K562 (cell line): ENCODE data around the gene NTRK2. TPM values are rescaled to one million over a fixed set of nuclear protein-coding genes. Genes with fewer than 3 reads are reported as not detected.

Source experiments
- ATAC-seq: fragments of 200-7000 bp; cut with Tn5 transposase; 3 replicates; pipeline ENCODE4 v1.9.1; 2020; ENCODE audit warnings: moderate library complexity
- BruUV-seq: library from RNA; stranded (reverse); fragments of 400-500 nt; replicated peaks from 2 replicates; lab custom pipeline; 2021; lab: Mats Ljungman, UMichigan
- CTCF ChIA-PET: fragments of 300-600 bp; formaldehyde crosslinking; extraction: SDS; loops from one replicate; lab custom pipeline; 2021; ENCODE audit warnings: low intra/inter-chr PET ratio; lab: Yijun Ruan, JAX
- POLR2A ChIA-PET: fragments of 300-600, 350-650 bp; sonication (Branson Sonifier 250); formaldehyde crosslinking; extraction: SDS; loops from one replicate; lab custom pipeline; 2021; ENCODE audit warnings: antibody characterized with exemption, inconsistent platforms; lab: Yijun Ruan, JAX
- DNase-seq, 4 experiments: peaks; one replicate each; pipeline versions ENCODE4 v3.0.0 to v3.0.0-alpha.2; 2011 to 2018; ENCODE audit warnings: low spot score in 3 of 4, mixed read lengths in 3 of 4; ENCODE audit errors: extremely low read depth in 1 of 4
- FAIRE-seq: peaks from 2 replicates; lab custom pipeline; 2011; peaks lifted over from hg19 to GRCh38; lab: Jason Lieb, UNC
- H2AFZ ChIP-seq: 2 replicates; pipeline ENCODE4 v1.6.0; 2011; ENCODE audit warnings: low read depth, low read length, control low read depth, inconsistent platforms
- H3K27ac ChIP-seq: fragments of 200-600 bp; 3 replicates; pipeline ENCODE4 v1.8.0; 2011; ENCODE audit warnings: low read depth, mild to moderate bottlenecking, control low read depth, inconsistent platforms, low read length, moderate library complexity, mixed read lengths; ENCODE audit errors: extremely low read depth
- H3K27me3 ChIP-seq, 2 experiments: fragments of 300-600 bp in 1 of 2; 2 replicates in 1 of 2; 3 replicates in 1 of 2; pipeline versions ENCODE4 v1.6.0 to v1.8.0; 2011; ENCODE audit warnings: inconsistent platforms in 2 of 2, low read length in 2 of 2, mild to moderate bottlenecking in 1 of 2, mixed read lengths in 1 of 2, moderate library complexity in 1 of 2; ENCODE audit not compliant: control insufficient read depth in 2 of 2, insufficient read depth in 2 of 2
- H3K36me3 ChIP-seq: fragments of 300-600 bp; 3 replicates; pipeline ENCODE4 v1.8.0; 2011; ENCODE audit warnings: mild to moderate bottlenecking, low read length, inconsistent platforms; ENCODE audit not compliant: control insufficient read depth, insufficient read depth
- H3K4me1 ChIP-seq, 2 experiments: fragments of 200-600 bp in 1 of 2; replicated peaks in 1 of 2; 2 replicates in 1 of 2; 3 replicates in 1 of 2; pipeline versions ENCODE4 v1.5.1 to v1.8.0; 2011; ENCODE audit warnings: inconsistent platforms in 2 of 2, low read length in 2 of 2, mild to moderate bottlenecking in 1 of 2, mixed read lengths in 1 of 2, moderate library complexity in 1 of 2; ENCODE audit not compliant: control insufficient read depth in 2 of 2, insufficient read depth in 2 of 2
- H3K4me2 ChIP-seq: 2 replicates; pipeline ENCODE4 v1.6.1; 2011; ENCODE audit warnings: low read length, control low read depth, inconsistent platforms, mixed read lengths; ENCODE audit not compliant: insufficient read depth
- H3K4me3 ChIP-seq: fragments of 200-600 bp; sonication (generic), shearing (Covaris generic); 2 replicates; pipeline ENCODE4 v1.5.1; 2016; ENCODE audit warnings: control low read depth, inconsistent platforms
- H3K79me2 ChIP-seq: fragments of 200-600 bp; 3 replicates; pipeline ENCODE4 v1.8.0; 2011; ENCODE audit warnings: low read length, inconsistent platforms; ENCODE audit not compliant: control insufficient read depth, insufficient read depth
- H3K9ac ChIP-seq, 2 experiments: 2 replicates each; pipeline versions ENCODE4 v1.6.0 to v1.6.1; 2011; ENCODE audit warnings: low read depth in 2 of 2, low read length in 2 of 2, control low read depth in 1 of 2, inconsistent platforms in 1 of 2, mild to moderate bottlenecking in 1 of 2, mixed read lengths in 1 of 2; ENCODE audit not compliant: insufficient read depth in 1 of 2
- H3K9me1 ChIP-seq: one replicate; pipeline ENCODE4 v1.6.0; 2011; ENCODE audit warnings: inconsistent platforms, mild to moderate bottlenecking, low read length, moderate library complexity; ENCODE audit not compliant: control insufficient read depth, insufficient read depth
- H3K9me3 ChIP-seq: replicated peaks from 2 replicates; pipeline ENCODE4 v1.5.1; 2011; ENCODE audit warnings: low read depth, low read length, inconsistent platforms; ENCODE audit not compliant: control insufficient read depth, insufficient read depth
- H4K20me1 ChIP-seq: replicated peaks from 2 replicates; pipeline ENCODE4 v1.6.1; 2011; ENCODE audit warnings: low read length, inconsistent platforms, mixed read lengths; ENCODE audit not compliant: control insufficient read depth, insufficient read depth
- CTCF ChIP-seq, 3 experiments: IDR thresholded peaks in 2 of 3; conservative IDR thresholded peaks in 1 of 3; 2 replicates each; pipeline ENCODE4 v1.5.1; 2011 to 2012; ENCODE audit warnings: low read length in 3 of 3, mild to moderate bottlenecking in 3 of 3, control low read depth in 2 of 3, improper control_type of control experiment in 1 of 3, inconsistent platforms in 1 of 3, low read depth in 1 of 3, mixed read lengths in 1 of 3, moderate library complexity in 1 of 3; ENCODE audit not compliant: insufficient read depth in 2 of 3
- DDX20 ChIP-seq: fragments of 450-650 bp; IDR thresholded peaks from 2 replicates; pipeline ENCODE4 v1.6.1; 2016; ENCODE audit warnings: missing genetic modification characterization, low read depth, mild to moderate bottlenecking, missing compliant biosample characterization, moderate library complexity
- L3MBTL2 ChIP-seq: fragments of 450-650 bp; IDR thresholded peaks from 2 replicates; pipeline ENCODE4 v1.6.1; 2016; ENCODE audit warnings: mild to moderate bottlenecking, moderate library complexity
- NFRKB ChIP-seq: fragments of 450-650 bp; IDR thresholded peaks from 2 replicates; pipeline ENCODE4 v1.6.1; 2016; ENCODE audit warnings: low read depth
- RAD21 ChIP-seq, 2 experiments: fragments of 250-450 bp in 1 of 2; fragments of 450-650 bp in 1 of 2; sonication (Bioruptor Pico) in 1 of 2; formaldehyde crosslinking in 1 of 2; IDR thresholded peaks in 1 of 2; conservative IDR thresholded peaks in 1 of 2; 2 replicates each; pipeline versions ENCODE4 v1.4.0 to v1.8.0; 2020 to 2022; ENCODE audit warnings: mild to moderate bottlenecking in 2 of 2, moderate library complexity in 1 of 2
- TARDBP ChIP-seq: fragments of 450-650 bp; IDR thresholded peaks from 2 replicates; pipeline ENCODE4 v1.6.1; 2016
- ZNF436 ChIP-seq: fragments of 250-450, 450-650 bp; sonication (Bioruptor Pico); formaldehyde crosslinking; IDR thresholded peaks from 2 replicates; pipeline ENCODE4 v1.7.0; 2020; ENCODE audit warnings: mild to moderate bottlenecking
- WGBS: fragments of 100-300 bp; shearing (Covaris generic); methylation state at CpG from one replicate; pipeline ENCODE4 v1.1.6; 2016; ENCODE audit warnings: low coverage, mixed read lengths; ENCODE audit not compliant: insufficient coverage; ENCODE audit errors: missing lambda C conversion rate; 5-methylcytosine and 5-hydroxymethylcytosine counted together
- in situ Hi-C: fragments of 300-500 bp; cut with MboI; formaldehyde crosslinking; loops from 4 replicates; pipeline ENCODE4 v1.15.0; 2018; ENCODE audit warnings: inconsistent platforms, mixed read lengths
- intact Hi-C: fragments of 100-400 bp; cut with micrococcal nuclease; formaldehyde crosslinking; loops from 2 replicates; pipeline ENCODE4 v1.14.2; 2022
- polyA plus RNA-seq, 8 experiments: library from polyadenylated mRNA; depleted of rRNA in 4 of 8; stranded (reverse) in 5 of 8; unstranded in 3 of 8; fragments of >200 nt; fragmentation: Nextera tagmentation in 2 of 8; fragmentation: Illumina TruSeq in 1 of 8; extraction: Ambion mirVana in 2 of 8; extraction: Trizol in 1 of 8; gene quantifications; 2 replicates each; pipeline versions ENCODE4 v1.2.1 to v1.2.3, GENCODE V29; 2011 to 2014; ENCODE audit warnings: inconsistent platforms in 1 of 8, missing spikeins in 1 of 8
- total RNA-seq, 7 experiments: library from RNA; depleted of rRNA in 6 of 7; stranded (reverse); fragments of >200 nt in 6 of 7; fragmentation: Illumina TruSeq in 2 of 7; extraction: Trizol in 2 of 7; gene quantifications; 2 replicates each; pipeline versions ENCODE4 v1.2.1 to v1.2.3, GENCODE V29; 2011 to 2021; ENCODE audit warnings: low replicate concordance in 1 of 7

NTRK2 gene
- total and polyA plus RNA-seq, 9 of the 15 experiments (the other 6 are each of a cell fraction or from before 2014, with no cell fraction given), result not detected

GRCh38 chr9:84780385-84780784, 110.9 kb downstream of the NTRK2 start (continued):
- TF ChIP-seq L3MBTL2 (no peak), DDX20 (tag) (no peak)

GRCh38 chr9:84781458-84781857, 111.9 kb downstream of the NTRK2 start:
- Histone ChIP-seq H4K20me1 (no peaks in the 10 kb centered on the region), H3K9me3 (no peaks in the 10 kb centered on the region), H3K4me3 (no peak overlapping the region), H3K27ac (no peak overlapping the region), H3K9me1 (no peaks in the 10 kb centered on the region), H3K79me2 (no peaks in the 10 kb centered on the region), H3K36me3 (no peaks in the 10 kb centered on the region), H3K4me1 (no peaks in the 10 kb centered on the region), H3K27me3 (no peaks in the 10 kb centered on the region), H3K4me2 (no peak overlapping the region), H2AFZ (no peak overlapping the region), H3K9ac (no peak overlapping the region)
- CTCF ChIA-PET, result no interaction called here
- POLR2A ChIA-PET, result no interaction called here
- in situ Hi-C loops (no loop called here), intact Hi-C loops (loop anchor here (10.0 kb wide), 1 partner anchor 377 kb away; no protein-coding TSS in a partner anchor)
- peak in 2 of 4 experiments; percentile 3 to 5 for DNase-seq
- no TSS peak for BruUV-seq
- no peak for ATAC-seq
- TF ChIP-seq ZNF436 (no peak), TARDBP (no peak), RAD21 (CRISPR knock-in tag; conservative IDR thresholded peaks at IDR 0.05 in 1 of 2, IDR thresholded peaks at IDR 0.05 in 1 of 2) (peak; percentile 24 to 41), CTCF (IDR thresholded peaks at IDR 0.05 in 2 of 3, conservative IDR thresholded peaks at IDR 0.05 in 1 of 3; ENCODE audit: insufficient read depth in 2 of 3, low read depth in 1 of 3, low read length in 3 of 3) (peak in 2 of 3 experiments; percentile 12 to 28; a peak in 2 of 6 replicates), NFRKB (no peak)
- 0% methylated on average over 2 of the region's 2 CpGs for WGBS
- FAIRE-seq, result no peak
